ENCODE data around the gene TRPM5.

Gene TRPM5

GRCh38 chr11:2419638-2420501 lies 24.4 kb downstream of the TRPM5 start:
- DNase-seq, result peak in 3 of 4 experiments; percentile 26 to 31 (median 29)

- no peak for DNase-seq
These were observed 25.5 kb downstream of the TRPM5 start for GRCh38 chr11:2418693-2419360.

- no peak for DNase-seq
These were observed 26.2 kb downstream of the TRPM5 start for GRCh38 chr11:2417856-2418692.

GRCh38 chr11:2416765-2417164 lies 27.5 kb downstream of the TRPM5 start:
- DNase-seq, result no peak

- DNase-seq, result no peak
These were observed 28.5 kb downstream of the TRPM5 start for GRCh38 chr11:2415601-2416380.

- DNase-seq, result no peak
These were observed 29.1 kb downstream of the TRPM5 start for GRCh38 chr11:2415171-2415570.

GRCh38 chr11:2414616-2415015 lies 29.7 kb downstream of the TRPM5 start:
- no peak for DNase-seq

GRCh38 chr11:2413742-2414579 lies 30.4 kb downstream of the TRPM5 start:
- no peak for DNase-seq

GRCh38 chr11:2412323-2412722 lies 32.0 kb downstream of the TRPM5 start:
- no peak for DNase-seq

GRCh38 chr11:2411446-2412305 lies 32.6 kb downstream of the TRPM5 start:
- DNase-seq, result no peak

- no peak for DNase-seq
These were observed 33.7 kb downstream of the TRPM5 start for GRCh38 chr11:2410616-2411015.

- no peak for DNase-seq
These were observed 34.5 kb downstream of the TRPM5 start for GRCh38 chr11:2409611-2410468.

- no peak for DNase-seq
These were observed 35.2 kb downstream of the TRPM5 start for GRCh38 chr11:2409126-2409525.

- no peak for DNase-seq
These were observed 35.6 kb downstream of the TRPM5 start for GRCh38 chr11:2408671-2409070.

GRCh38 chr11:2406878-2407410 lies 37.4 kb downstream of the TRPM5 start:
- no peak for DNase-seq

- no peak for DNase-seq
These were observed 37.9 kb downstream of the TRPM5 start for GRCh38 chr11:2406451-2406850.

- no peak for DNase-seq
These were observed 39.5 kb downstream of the TRPM5 start for GRCh38 chr11:2404735-2405196.

GRCh38 chr11:2402890-2403645 lies 41.2 kb downstream of the TRPM5 start:
- no peak for DNase-seq
